Endothelial cell (in vitro differentiated cells): ENCODE measurements around the gene CEP295NL. TPM values are rescaled to one million over a fixed set of nuclear protein-coding genes. Genes with fewer than 3 reads are reported as not detected.
"Not testable (repeated sequence)": the region's sequence is repeated elsewhere in the genome, so short reads cannot be mapped to it uniquely, and the experiment has no call there.

Source experiments
- DNase-seq: peaks from one replicate; pipeline ENCODE4 v3.0.0; 2021; ENCODE audit warnings: low spot score
- H3K27ac Mint-ChIP-seq: one replicate; pipeline ENCODE4 v1.8.0; 2021; ENCODE audit warnings: mixed read lengths, inconsistent platforms; ENCODE audit not compliant: unreplicated experiment
- H3K27me3 Mint-ChIP-seq: one replicate; pipeline ENCODE4 v1.8.0; 2021; ENCODE audit warnings: mild to moderate bottlenecking, moderate library complexity, mixed read lengths, inconsistent platforms; ENCODE audit not compliant: unreplicated experiment
- H3K36me3 Mint-ChIP-seq: one replicate; pipeline ENCODE4 v1.8.0; 2021; ENCODE audit warnings: mild to moderate bottlenecking, low read depth, mixed read lengths, inconsistent platforms; ENCODE audit not compliant: unreplicated experiment
- H3K4me1 Mint-ChIP-seq: one replicate; pipeline ENCODE4 v1.8.0; 2021; ENCODE audit warnings: mild to moderate bottlenecking, mixed read lengths, inconsistent platforms; ENCODE audit not compliant: unreplicated experiment
- H3K4me3 Mint-ChIP-seq: one replicate; pipeline ENCODE4 v1.8.0; 2021; ENCODE audit warnings: mild to moderate bottlenecking, mixed read lengths, inconsistent platforms; ENCODE audit not compliant: unreplicated experiment
- H3K9me3 Mint-ChIP-seq: one replicate; pipeline ENCODE4 v1.8.0; 2021; ENCODE audit warnings: mixed read lengths, inconsistent platforms; ENCODE audit not compliant: unreplicated experiment
- total RNA-seq: library from RNA; stranded (reverse); fragmentation: NEBNext Ultra II Directional; extraction: Animal tissue kit (Norgen Biotek cat#: 25700); gene quantifications from one replicate; pipeline ENCODE4 v1.2.1, GENCODE V29; 2021; ENCODE audit not compliant: unreplicated experiment
- TF ChIP-seq, protein P1 (sequence below): fragments of 200-600 bp; sonication (generic); IDR thresholded peaks from one replicate; pipeline ENCODE4 v1.5.0; 2021; ENCODE audit warnings: antibody characterized with exemption; ENCODE audit not compliant: unreplicated experiment

Gene CEP295NL
- total RNA-seq, 1 donor from 2014 or later, result 1.4 TPM

DNA sequence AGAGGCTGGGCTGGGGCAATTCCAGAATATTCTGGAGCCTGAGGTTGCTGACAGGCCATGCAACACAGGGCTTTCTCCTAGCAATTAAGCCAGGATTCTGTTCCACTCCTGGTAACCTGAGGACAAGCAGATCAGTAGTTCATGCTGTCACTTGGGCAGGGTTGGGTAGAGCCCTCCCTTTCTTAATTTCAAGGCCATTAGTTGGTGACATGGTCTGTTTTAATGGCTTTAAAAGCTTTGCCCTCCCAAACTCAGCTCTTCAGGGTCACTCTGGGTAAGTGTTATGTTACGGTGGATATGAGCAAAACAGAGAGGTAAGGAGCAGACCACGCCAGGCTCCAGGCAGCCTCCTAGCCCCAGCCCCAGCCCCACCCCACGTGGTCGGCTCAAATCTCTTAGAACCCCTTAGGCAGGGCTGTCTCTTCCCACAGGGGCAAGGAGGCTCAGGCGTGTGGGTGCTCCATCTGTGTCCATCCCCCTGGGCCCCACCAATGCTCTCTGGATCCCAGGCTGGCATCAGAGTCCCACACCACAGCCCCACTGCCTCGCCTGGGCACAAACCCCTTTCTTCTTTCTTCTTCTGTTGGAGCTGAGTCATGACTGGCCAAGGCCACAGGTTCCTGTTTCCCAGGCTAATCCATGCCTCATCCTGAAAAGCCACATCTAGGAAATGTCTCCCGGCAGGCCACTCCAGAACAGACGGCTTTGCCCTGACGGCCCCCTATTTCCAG, 27.5 kb downstream of the CEP295NL start:
- Mint-ChIP-seq H3K36me3 (peaks cover 6% of the 10 kb centered on the region), H3K4me1 (peaks cover 22% of the 10 kb centered on the region), H3K9me3 (no peaks in the 10 kb centered on the region), H3K27me3 (peaks cover 9% of the 10 kb centered on the region), H3K4me3 (no peak overlapping the region), H3K27ac (peak overlapping the region; percentile 91)
- no peak for DNase-seq
- TF ChIP-seq, protein P1, sequence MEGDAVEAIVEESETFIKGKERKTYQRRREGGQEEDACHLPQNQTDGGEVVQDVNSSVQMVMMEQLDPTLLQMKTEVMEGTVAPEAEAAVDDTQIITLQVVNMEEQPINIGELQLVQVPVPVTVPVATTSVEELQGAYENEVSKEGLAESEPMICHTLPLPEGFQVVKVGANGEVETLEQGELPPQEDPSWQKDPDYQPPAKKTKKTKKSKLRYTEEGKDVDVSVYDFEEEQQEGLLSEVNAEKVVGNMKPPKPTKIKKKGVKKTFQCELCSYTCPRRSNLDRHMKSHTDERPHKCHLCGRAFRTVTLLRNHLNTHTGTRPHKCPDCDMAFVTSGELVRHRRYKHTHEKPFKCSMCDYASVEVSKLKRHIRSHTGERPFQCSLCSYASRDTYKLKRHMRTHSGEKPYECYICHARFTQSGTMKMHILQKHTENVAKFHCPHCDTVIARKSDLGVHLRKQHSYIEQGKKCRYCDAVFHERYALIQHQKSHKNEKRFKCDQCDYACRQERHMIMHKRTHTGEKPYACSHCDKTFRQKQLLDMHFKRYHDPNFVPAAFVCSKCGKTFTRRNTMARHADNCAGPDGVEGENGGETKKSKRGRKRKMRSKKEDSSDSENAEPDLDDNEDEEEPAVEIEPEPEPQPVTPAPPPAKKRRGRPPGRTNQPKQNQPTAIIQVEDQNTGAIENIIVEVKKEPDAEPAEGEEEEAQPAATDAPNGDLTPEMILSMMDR, result no peak

DNA sequence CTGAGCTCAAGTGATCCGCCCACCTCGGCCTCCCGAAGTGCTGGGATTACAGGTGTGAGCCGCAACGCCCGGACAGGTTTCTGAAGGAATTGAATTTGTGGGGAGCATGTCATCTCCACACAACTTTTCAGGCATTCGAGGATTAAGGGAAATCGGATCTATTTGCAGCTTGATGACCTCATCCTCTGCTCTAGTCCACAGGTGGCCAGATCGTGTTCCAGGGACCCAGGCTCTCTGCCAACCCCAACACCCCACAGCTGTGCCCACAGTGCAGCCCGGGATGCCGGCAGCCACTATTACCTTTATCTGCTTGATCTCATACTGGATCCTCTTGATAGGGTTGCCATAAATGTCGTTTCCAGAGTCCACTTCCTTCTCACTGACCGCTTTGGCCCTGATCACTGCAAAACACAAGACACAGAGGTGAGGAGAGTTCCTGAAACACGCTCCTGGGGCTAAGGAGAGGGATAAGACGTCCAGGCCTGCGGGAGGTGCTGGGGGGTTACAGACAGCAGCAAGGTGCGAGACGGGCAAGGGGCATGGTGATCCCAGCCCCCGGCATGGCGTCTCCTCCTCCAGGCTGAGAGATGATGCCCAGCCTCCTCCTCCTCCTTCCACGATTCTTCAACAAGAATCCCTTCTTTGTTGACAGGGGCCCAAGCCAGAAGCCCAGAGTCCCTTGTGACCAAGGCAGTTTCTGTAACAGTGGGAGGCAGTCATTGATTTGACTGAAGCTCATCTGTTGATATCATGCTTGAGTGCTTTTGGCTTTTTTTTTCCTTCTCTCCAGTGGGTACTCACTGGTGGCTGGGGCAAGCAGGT, 29.3 kb downstream of the CEP295NL start:
- H3K27ac Mint-ChIP-seq, result no peak overlapping the region
- H3K36me3 Mint-ChIP-seq, result peaks cover 11% of the 10 kb centered on the region
- no peaks in the 10 kb centered on the region for H3K9me3 Mint-ChIP-seq
- no peak overlapping the region for H3K4me3 Mint-ChIP-seq
- peaks cover 9% of the 10 kb centered on the region for H3K27me3 Mint-ChIP-seq
- TF ChIP-seq, protein P1, result no peak
- no peak for DNase-seq
- peaks cover 16% of the 10 kb centered on the region for H3K4me1 Mint-ChIP-seq

DNA sequence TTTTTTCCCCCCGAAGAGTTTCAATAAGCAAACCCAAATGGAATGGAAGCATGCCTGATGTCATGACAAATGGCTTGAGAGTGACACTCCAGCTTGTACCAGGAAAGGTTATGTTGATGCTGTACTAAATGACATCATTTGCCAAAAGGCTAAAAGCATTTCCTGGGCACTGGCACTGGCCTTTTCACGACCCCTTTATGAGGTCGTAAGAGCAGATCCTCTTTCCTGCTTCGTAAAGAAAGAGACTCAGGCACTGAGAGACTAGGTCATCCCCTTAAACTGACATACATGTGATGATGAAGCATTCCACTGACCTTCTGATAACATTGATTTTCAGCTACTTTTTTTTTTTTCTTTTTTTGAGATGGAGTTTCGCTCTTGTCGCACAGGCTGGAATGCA, 30.5 kb downstream of the CEP295NL start:
- Mint-ChIP-seq H3K27ac (no peak overlapping the region), H3K36me3 (peaks cover 11% of the 10 kb centered on the region), H3K4me1 (peaks cover 15% of the 10 kb centered on the region), H3K27me3 (peaks cover 9% of the 10 kb centered on the region), H3K9me3 (no peaks in the 10 kb centered on the region), H3K4me3 (no peak overlapping the region)
- DNase-seq, result no peak
- TF ChIP-seq, protein P1, result no peak

DNA sequence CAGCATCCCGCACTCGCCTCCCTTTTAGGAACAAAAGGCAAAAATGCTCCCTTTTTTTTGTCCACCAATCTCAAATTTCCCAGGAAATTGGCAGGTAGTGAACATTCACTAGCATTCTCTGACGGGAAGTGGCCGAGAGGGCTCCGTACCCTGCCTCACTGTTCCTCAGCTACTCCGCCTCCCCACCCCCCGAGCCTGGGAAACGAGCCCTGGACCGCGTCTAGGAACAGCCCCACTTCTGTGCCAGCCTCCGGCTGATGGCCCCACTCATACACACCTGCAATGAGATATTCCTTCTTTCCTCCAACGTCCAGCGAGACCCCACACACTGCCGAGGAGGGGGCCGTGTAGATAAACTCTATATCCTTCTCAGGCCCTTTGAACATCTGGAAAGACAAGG, 32.4 kb downstream of the CEP295NL start:
- H3K36me3 Mint-ChIP-seq, result peaks cover 6% of the 10 kb centered on the region
- TF ChIP-seq, protein P1, result no peak

DNA sequence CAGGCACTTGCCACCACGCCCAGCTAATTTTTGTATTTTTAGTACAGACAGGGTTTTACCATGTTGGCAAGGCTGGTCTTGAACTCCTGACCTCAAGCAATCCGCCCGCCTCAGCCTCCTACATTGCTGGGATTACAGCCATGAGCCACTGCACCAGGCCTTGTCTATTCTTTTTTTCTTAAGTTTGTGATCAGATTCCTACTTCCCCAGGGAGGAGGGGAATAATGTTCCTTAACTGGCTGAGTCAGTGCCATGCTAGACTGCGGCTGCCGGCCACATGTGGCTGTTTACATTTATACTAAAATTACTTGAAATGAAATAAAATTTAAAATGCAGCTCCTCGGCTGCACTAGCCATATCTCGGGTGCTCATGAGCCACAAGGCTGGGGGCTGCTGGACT, 34.6 kb downstream of the CEP295NL start:
- Mint-ChIP-seq H3K27me3 (peaks cover 2% of the 10 kb centered on the region), H3K4me3 (no peak overlapping the region), H3K27ac (no peak overlapping the region), H3K36me3 (peaks cover 6% of the 10 kb centered on the region), H3K9me3 (no peaks in the 10 kb centered on the region), H3K4me1 (peaks cover 4% of the 10 kb centered on the region)
- no peak for DNase-seq
- TF ChIP-seq, protein P1, result no peak

More for the DNA sequence above, 32.4 kb downstream of the CEP295NL start:
- Mint-ChIP-seq H3K4me3 (no peak overlapping the region), H3K27me3 (peaks cover 2% of the 10 kb centered on the region), H3K27ac (no peak overlapping the region), H3K4me1 (peaks cover 5% of the 10 kb centered on the region), H3K9me3 (no peaks in the 10 kb centered on the region)
- no peak for DNase-seq

DNA sequence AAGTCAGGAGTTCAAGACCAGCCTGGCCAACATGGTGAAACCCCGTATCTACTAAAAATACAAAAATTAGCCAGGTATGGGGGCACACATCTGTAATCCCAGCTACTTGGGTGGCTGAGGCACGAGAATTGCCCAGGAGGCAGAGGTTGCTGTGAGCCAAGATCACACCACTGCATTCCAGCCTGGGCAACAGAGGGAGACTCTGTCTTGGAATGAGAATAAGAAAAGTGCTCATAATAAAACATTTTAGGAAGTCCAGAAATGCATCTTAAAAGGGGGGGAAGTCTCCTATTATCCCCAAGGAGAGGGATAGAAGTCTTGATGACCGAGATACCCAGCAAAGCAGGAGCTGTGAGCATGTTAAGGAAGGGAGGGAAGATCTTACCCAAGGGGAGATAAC, 36.0 kb downstream of the CEP295NL start:
- not testable (repeated sequence) for H3K9me3 Mint-ChIP-seq

More for the DNA sequence above, 36.0 kb downstream of the CEP295NL start:
- H3K36me3 Mint-ChIP-seq, H3K4me3 Mint-ChIP-seq, DNase-seq, H3K27me3 Mint-ChIP-seq, H3K4me1 Mint-ChIP-seq, H3K27ac Mint-ChIP-seq: not testable (repeated sequence)
